B cell (primary cell): Measurements from ENCODE around the gene PTPRT. TPM values are rescaled to one million over a fixed set of nuclear protein-coding genes. Genes with fewer than 3 reads are reported as not detected.

Source experiments
- ATAC-seq: fragments of 200-7000 bp; cut with Tn5 transposase; one replicate; pipeline ENCODE4 v1.10.0; 2021; ENCODE audit warnings: low read depth, mild to moderate bottlenecking, moderate number of reproducible peaks, moderate library complexity
- CTCF ChIA-PET: fragments of 350-600 bp; sonication (Branson Sonifier 250); formaldehyde crosslinking; loops from one replicate; lab custom pipeline; 2021; ENCODE audit warnings: antibody characterized with exemption, inconsistent platforms; lab: Charles Lee
- POLR2A ChIA-PET: fragments of 350-600 bp; sonication (Branson Sonifier 250); formaldehyde crosslinking; loops from one replicate; lab custom pipeline; 2021; ENCODE audit warnings: antibody characterized with exemption; lab: Charles Lee
- DNase-seq: peaks from one replicate; pipeline ENCODE4 v3.0.0; 2013
- H2AFZ ChIP-seq: 2 replicates; pipeline ENCODE4 v1.6.1; 2012; ENCODE audit warnings: mild to moderate bottlenecking, low read depth, low read length; ENCODE audit not compliant: insufficient read depth, poor library complexity, severe bottlenecking
- H3K27ac ChIP-seq, 2 donors: 1 replicate in 1 of 2; 2 replicates in 1 of 2; pipeline ENCODE4 v1.5.1; 2012 to 2013; ENCODE audit warnings: low read length in 2 of 2, mild to moderate bottlenecking in 2 of 2, moderate library complexity in 1 of 2
- H3K27me3 ChIP-seq, 4 experiments: fragments of 200-600 bp in 1 of 4; sonication (generic) in 1 of 4; replicated peaks in 1 of 4; 1 replicate in 2 of 4; 2 replicates in 2 of 4; pipeline versions ENCODE4 v1.6.1 to v1.7.0; 2013 to 2016; ENCODE audit warnings: low read length in 3 of 4, mild to moderate bottlenecking in 2 of 4, mixed read lengths in 1 of 4, moderate library complexity in 1 of 4; ENCODE audit not compliant: insufficient read depth in 4 of 4, control insufficient read depth in 3 of 4; ENCODE audit errors: control extremely low read depth in 1 of 4
- H3K36me3 ChIP-seq, 2 experiments: replicated peaks in 1 of 2; 1 replicate in 1 of 2; 2 replicates in 1 of 2; pipeline versions ENCODE4 v1.6.1 to v1.7.1; 2013; ENCODE audit warnings: low read length in 1 of 2; ENCODE audit not compliant: insufficient read depth in 2 of 2, control insufficient read depth in 1 of 2; ENCODE audit errors: control extremely low read depth in 1 of 2, extremely low read depth in 1 of 2
- H3K4me1 ChIP-seq, 2 donors: fragments of 200-600 bp in 1 of 2; sonication (generic) in 1 of 2; 1 replicate in 1 of 2; 2 replicates in 1 of 2; pipeline versions ENCODE4 v1.5.1 to v1.6.1; 2013 to 2017; ENCODE audit warnings: low read length in 2 of 2; ENCODE audit not compliant: control insufficient read depth in 2 of 2, insufficient read depth in 2 of 2
- H3K4me2 ChIP-seq: replicated peaks from 2 replicates; pipeline ENCODE3; 2012; ENCODE audit warnings: mild to moderate bottlenecking, low read depth, low read length; ENCODE audit not compliant: poor library complexity, severe bottlenecking
- H3K4me3 ChIP-seq, 5 experiments: fragments of 200-600 bp in 1 of 5; sonication (generic) in 1 of 5; 1 replicate in 3 of 5; 2 replicates in 2 of 5; pipeline versions ENCODE4 v1.5.1 to v1.7.0; 2011 to 2016; ENCODE audit warnings: low read length in 4 of 5, mild to moderate bottlenecking in 4 of 5, low read depth in 2 of 5, control low read depth in 1 of 5, moderate library complexity in 1 of 5; ENCODE audit not compliant: insufficient read depth in 1 of 5; ENCODE audit errors: control extremely low read depth in 1 of 5, extremely low read depth in 1 of 5
- H3K79me2 ChIP-seq: fragments of 200-600 bp; sonication (generic); one replicate; pipeline ENCODE4 v1.6.0; 2016; ENCODE audit warnings: low read length; ENCODE audit not compliant: control insufficient read depth, insufficient read depth
- H3K9ac ChIP-seq: fragments of 200-600 bp; sonication (generic); 2 replicates; pipeline ENCODE4 v1.6.1; 2017; ENCODE audit warnings: mild to moderate bottlenecking, low read length, moderate library complexity
- H3K9me3 ChIP-seq, 3 donors: one replicate each; pipeline versions ENCODE4 v1.6.1 to v1.7.1; 2013; ENCODE audit warnings: low read length in 2 of 3; ENCODE audit not compliant: control insufficient read depth in 2 of 3, insufficient read depth in 1 of 3; ENCODE audit errors: control extremely low read depth in 1 of 3
- H4K20me1 ChIP-seq: 2 replicates; pipeline ENCODE4 v1.6.0; 2012; ENCODE audit warnings: mild to moderate bottlenecking, low read length; ENCODE audit not compliant: insufficient read depth, control insufficient read depth, poor library complexity, severe bottlenecking
- H3K27ac Mint-ChIP-seq: one replicate; pipeline ENCODE4 v1.8.0; 2021; ENCODE audit warnings: mixed read lengths
- H3K27me3 Mint-ChIP-seq: one replicate; pipeline ENCODE4 v1.8.0; 2021; ENCODE audit warnings: mixed read lengths
- H3K4me1 Mint-ChIP-seq: one replicate; pipeline ENCODE4 v1.8.0; 2021; ENCODE audit warnings: mixed read lengths
- H3K4me3 Mint-ChIP-seq: one replicate; pipeline ENCODE4 v1.8.0; 2021; ENCODE audit warnings: mixed read lengths
- H3K9me3 Mint-ChIP-seq: one replicate; pipeline ENCODE4 v1.8.0; 2022; ENCODE audit warnings: mixed read lengths; ENCODE audit not compliant: insufficient read depth
- CTCF ChIP-seq: fragments of 200-600 bp; IDR thresholded peaks from one replicate; pipeline ENCODE4 v1.8.0; 2022; ENCODE audit warnings: antibody characterized with exemption, mild to moderate bottlenecking
- EZH2 ChIP-seq: IDR thresholded peaks from 2 replicates; pipeline ENCODE4 v1.6.1; 2012; ENCODE audit warnings: borderline replicate concordance, low read depth, mild to moderate bottlenecking, moderate library complexity, low read length; ENCODE audit not compliant: insufficient read depth, poor library complexity, severe bottlenecking
- WGBS: methylation state at CpG from one replicate; pipeline ENCODE4 v1.1.5; 2013; ENCODE audit warnings: missing lambda C conversion rate; ENCODE audit not compliant: insufficient coverage; 5-methylcytosine and 5-hydroxymethylcytosine counted together
- intact Hi-C: fragments of 100-400 bp; cut with micrococcal nuclease; formaldehyde crosslinking; loops from one replicate; pipeline ENCODE4 v1.10.0; 2022
- polyA plus RNA-seq: library from polyadenylated mRNA; depleted of rRNA; stranded (reverse); fragments of >200 nt; gene quantifications from 2 replicates; pipeline ENCODE4 v1.2.3, GENCODE V29; 2012
- total RNA-seq, 2 donors: library from RNA; stranded (reverse); fragments of 120-200 nt in 1 of 2; gene quantifications; 1 replicate in 1 of 2; 2 replicates in 1 of 2; pipeline versions ENCODE4 v1.2.3 to v1.2.4, GENCODE V29; 2013 to 2022

The PTPRT gene
- total and polyA plus RNA-seq, 2 donors (not counting 1 experiment from before 2014, with no cell fraction given), result not detected

- peaks cover 3% of the 10 kb centered on the region for H3K9me3 Mint-ChIP-seq
Observed at GRCh38 chr20:42988319-42988718, 201.4 kb downstream of the PTPRT start.

More at GRCh38 chr20:42988319-42988718, 201.4 kb downstream of the PTPRT start:
- no peak overlapping the region for H3K4me3 ChIP-seq
- no peak overlapping the region for H3K9ac ChIP-seq
- H3K4me1 ChIP-seq, result no peaks in the 10 kb centered on the region
- H3K79me2 ChIP-seq, result no peaks in the 10 kb centered on the region
- H3K27me3 ChIP-seq, result no peaks in the 10 kb centered on the region
- intact Hi-C loops, result no loop called here
- H2AFZ ChIP-seq, result no peak overlapping the region
- ATAC-seq (no peak), DNase-seq (no peak)
- CTCF ChIA-PET, result no interaction called here
- H3K9me3 ChIP-seq, result peaks cover 0 to 6% (median 0%) of the 10 kb centered on the region in 3 donors
- no peak overlapping the region for H3K4me3 Mint-ChIP-seq
- H3K27me3 Mint-ChIP-seq, result no peaks in the 10 kb centered on the region
- 78% methylated on average over 2 of the region's 5 CpGs for WGBS
- no peak overlapping the region for H3K27ac ChIP-seq
- no peaks in the 10 kb centered on the region for H3K36me3 ChIP-seq
- H3K4me1 Mint-ChIP-seq, result no peaks in the 10 kb centered on the region
- no peak overlapping the region for H3K4me2 ChIP-seq
- POLR2A ChIA-PET, result no interaction called here
- H3K27ac Mint-ChIP-seq, result no peak overlapping the region
- no peaks in the 10 kb centered on the region for H4K20me1 ChIP-seq
- TF ChIP-seq EZH2 (no peak), CTCF (no peak)
